NB4 (cell line): Measurements from ENCODE around the gene MORN1.

Source experiments
- POLR2A ChIP-seq: IDR thresholded peaks from 2 replicates; pipeline ENCODE4 v1.6.1; 2011; ENCODE audit warnings: mild to moderate bottlenecking; ENCODE audit not compliant: insufficient read length; ENCODE audit errors: extremely low read depth
- TF ChIP-seq, protein P1 (sequence below): IDR thresholded peaks from one replicate; pipeline ENCODE4 v1.5.1; 2012; ENCODE audit warnings: low read depth, low read length

GRCh38 chr1:2312515-2313301, 78.6 kb downstream of the MORN1 start:
- TF ChIP-seq, protein P1, sequence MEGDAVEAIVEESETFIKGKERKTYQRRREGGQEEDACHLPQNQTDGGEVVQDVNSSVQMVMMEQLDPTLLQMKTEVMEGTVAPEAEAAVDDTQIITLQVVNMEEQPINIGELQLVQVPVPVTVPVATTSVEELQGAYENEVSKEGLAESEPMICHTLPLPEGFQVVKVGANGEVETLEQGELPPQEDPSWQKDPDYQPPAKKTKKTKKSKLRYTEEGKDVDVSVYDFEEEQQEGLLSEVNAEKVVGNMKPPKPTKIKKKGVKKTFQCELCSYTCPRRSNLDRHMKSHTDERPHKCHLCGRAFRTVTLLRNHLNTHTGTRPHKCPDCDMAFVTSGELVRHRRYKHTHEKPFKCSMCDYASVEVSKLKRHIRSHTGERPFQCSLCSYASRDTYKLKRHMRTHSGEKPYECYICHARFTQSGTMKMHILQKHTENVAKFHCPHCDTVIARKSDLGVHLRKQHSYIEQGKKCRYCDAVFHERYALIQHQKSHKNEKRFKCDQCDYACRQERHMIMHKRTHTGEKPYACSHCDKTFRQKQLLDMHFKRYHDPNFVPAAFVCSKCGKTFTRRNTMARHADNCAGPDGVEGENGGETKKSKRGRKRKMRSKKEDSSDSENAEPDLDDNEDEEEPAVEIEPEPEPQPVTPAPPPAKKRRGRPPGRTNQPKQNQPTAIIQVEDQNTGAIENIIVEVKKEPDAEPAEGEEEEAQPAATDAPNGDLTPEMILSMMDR, result no peak
- no peak for TF ChIP-seq POLR2A
